Endothelial cell (in vitro differentiated cells): ENCODE results near the gene SAMD8. TPM values are rescaled to one million over a fixed set of nuclear protein-coding genes. Genes with fewer than 3 reads are reported as not detected.
"Not testable (repeated sequence)": the region's sequence is repeated elsewhere in the genome, so short reads cannot be mapped to it uniquely, and the experiment has no call there.

Experiments
- DNase-seq: peaks from one replicate; pipeline ENCODE4 v3.0.0; 2021; ENCODE audit warnings: low spot score
- H3K27ac Mint-ChIP-seq: one replicate; pipeline ENCODE4 v1.8.0; 2021; ENCODE audit warnings: mixed read lengths, inconsistent platforms; ENCODE audit not compliant: unreplicated experiment
- H3K27me3 Mint-ChIP-seq: one replicate; pipeline ENCODE4 v1.8.0; 2021; ENCODE audit warnings: mild to moderate bottlenecking, moderate library complexity, mixed read lengths, inconsistent platforms; ENCODE audit not compliant: unreplicated experiment
- H3K36me3 Mint-ChIP-seq: one replicate; pipeline ENCODE4 v1.8.0; 2021; ENCODE audit warnings: mild to moderate bottlenecking, low read depth, mixed read lengths, inconsistent platforms; ENCODE audit not compliant: unreplicated experiment
- H3K4me1 Mint-ChIP-seq: one replicate; pipeline ENCODE4 v1.8.0; 2021; ENCODE audit warnings: mild to moderate bottlenecking, mixed read lengths, inconsistent platforms; ENCODE audit not compliant: unreplicated experiment
- H3K4me3 Mint-ChIP-seq: one replicate; pipeline ENCODE4 v1.8.0; 2021; ENCODE audit warnings: mild to moderate bottlenecking, mixed read lengths, inconsistent platforms; ENCODE audit not compliant: unreplicated experiment
- H3K9me3 Mint-ChIP-seq: one replicate; pipeline ENCODE4 v1.8.0; 2021; ENCODE audit warnings: mixed read lengths, inconsistent platforms; ENCODE audit not compliant: unreplicated experiment
- CTCF ChIP-seq: fragments of 200-600 bp; sonication (generic); IDR thresholded peaks from one replicate; pipeline ENCODE4 v1.5.0; 2021; ENCODE audit warnings: antibody characterized with exemption; ENCODE audit not compliant: unreplicated experiment
- total RNA-seq: library from RNA; stranded (reverse); fragmentation: NEBNext Ultra II Directional; extraction: Animal tissue kit (Norgen Biotek cat#: 25700); gene quantifications from one replicate; pipeline ENCODE4 v1.2.1, GENCODE V29; 2021; ENCODE audit not compliant: unreplicated experiment

SAMD8 gene
- total RNA-seq, 1 donor from 2014 or later, result 29.0 TPM

GRCh38 chr10:75181073-75181472 lies 69.6 kb downstream of the SAMD8 start:
- TF ChIP-seq CTCF, result no peak
- Mint-ChIP-seq H3K4me1 (no peaks in the 10 kb centered on the region), H3K27ac (no peak overlapping the region), H3K27me3 (no peaks in the 10 kb centered on the region), H3K4me3 (no peak overlapping the region), H3K9me3 (no peaks in the 10 kb centered on the region), H3K36me3 (peaks cover 4% of the 10 kb centered on the region)
- DNase-seq, result no peak

- no peaks in the 10 kb centered on the region for H3K36me3 Mint-ChIP-seq
- H3K27ac Mint-ChIP-seq, result no peak overlapping the region
- no peak for DNase-seq
- H3K27me3 Mint-ChIP-seq, result no peaks in the 10 kb centered on the region
- no peak overlapping the region for H3K4me3 Mint-ChIP-seq
- H3K4me1 Mint-ChIP-seq, result no peaks in the 10 kb centered on the region
- H3K9me3 Mint-ChIP-seq, result no peaks in the 10 kb centered on the region
- TF ChIP-seq CTCF, result no peak
Measured at GRCh38 chr10:75186310-75186709, 74.9 kb downstream of the SAMD8 start.

GRCh38 chr10:75187961-75188426 lies 76.5 kb downstream of the SAMD8 start:
- Mint-ChIP-seq H3K4me3 (no peak overlapping the region), H3K27me3 (no peaks in the 10 kb centered on the region), H3K4me1 (no peaks in the 10 kb centered on the region), H3K36me3 (no peaks in the 10 kb centered on the region), H3K9me3 (no peaks in the 10 kb centered on the region), H3K27ac (peak overlapping the region; percentile 30)
- TF ChIP-seq CTCF, result peak; percentile 58
- peak; percentile 47 for DNase-seq

- not testable (repeated sequence) for H3K36me3 Mint-ChIP-seq, H3K27me3 Mint-ChIP-seq, H3K27ac Mint-ChIP-seq, H3K9me3 Mint-ChIP-seq, DNase-seq, H3K4me1 Mint-ChIP-seq, H3K4me3 Mint-ChIP-seq
Measured at GRCh38 chr10:75188522-75188921, 77.1 kb downstream of the SAMD8 start.

- Mint-ChIP-seq H3K4me3 (no peak overlapping the region), H3K9me3 (no peaks in the 10 kb centered on the region), H3K4me1 (no peaks in the 10 kb centered on the region), H3K27me3 (no peaks in the 10 kb centered on the region), H3K27ac (no peak overlapping the region), H3K36me3 (no peaks in the 10 kb centered on the region)
- no peak for DNase-seq
- no peak for TF ChIP-seq CTCF
Measured at GRCh38 chr10:75189266-75190096, 78.0 kb downstream of the SAMD8 start.
